Activated T-cell treated with anti-CD3 and anti-CD28 coated beads, Interleukin-2, amount 50 U/mL, for 4 hours (primary cell): ENCODE measurements around the gene KIAA1217. TPM values are rescaled to one million over a fixed set of nuclear protein-coding genes. Genes with fewer than 3 reads are reported as not detected.

ENCODE experiments used
- ATAC-seq, 2 donors: fragments of 200-7000 bp; cut with Tn5 transposase; one replicate each; pipeline ENCODE4 v1.10.0; 2021
- DNase-seq: peaks from one replicate; pipeline ENCODE4 v3.0.0-alpha.2; 2020
- H3K27me3 Mint-ChIP-seq: one replicate; pipeline ENCODE4 v1.8.0; 2021; ENCODE audit warnings: low read depth, mixed read lengths
- H3K36me3 Mint-ChIP-seq: one replicate; pipeline ENCODE4 v1.8.0; 2022; ENCODE audit warnings: mixed read lengths; ENCODE audit not compliant: insufficient read depth
- H3K4me1 Mint-ChIP-seq: one replicate; pipeline ENCODE4 v1.8.0; 2021; ENCODE audit warnings: low read depth, mixed read lengths
- H3K4me3 Mint-ChIP-seq: one replicate; pipeline ENCODE4 v1.8.0; 2021; ENCODE audit warnings: mild to moderate bottlenecking, moderate library complexity, mixed read lengths
- H3K9me3 Mint-ChIP-seq: one replicate; pipeline ENCODE4 v1.8.0; 2021; ENCODE audit warnings: mixed read lengths
- total RNA-seq, 3 donors: library from RNA; stranded (reverse); gene quantifications; one replicate each; pipeline ENCODE4 v1.2.1, GENCODE V29; 2021

KIAA1217 gene
- total RNA-seq, 3 donors from 2014 or later: 0.20 to 0.87 (median 0.50) TPM

- DNase-seq: no peak
- H3K9me3 Mint-ChIP-seq: no peaks in the 10 kb centered on the region
- H3K36me3 Mint-ChIP-seq: no peaks in the 10 kb centered on the region
- H3K4me1 Mint-ChIP-seq: no peaks in the 10 kb centered on the region
- peaks cover 9% of the 10 kb centered on the region for H3K27me3 Mint-ChIP-seq
- ATAC-seq: no peak
- no peak overlapping the region for H3K4me3 Mint-ChIP-seq
Measured at GRCh38 chr10:24202181-24202570, 6.8 kb upstream of the KIAA1217 start.

DNA sequence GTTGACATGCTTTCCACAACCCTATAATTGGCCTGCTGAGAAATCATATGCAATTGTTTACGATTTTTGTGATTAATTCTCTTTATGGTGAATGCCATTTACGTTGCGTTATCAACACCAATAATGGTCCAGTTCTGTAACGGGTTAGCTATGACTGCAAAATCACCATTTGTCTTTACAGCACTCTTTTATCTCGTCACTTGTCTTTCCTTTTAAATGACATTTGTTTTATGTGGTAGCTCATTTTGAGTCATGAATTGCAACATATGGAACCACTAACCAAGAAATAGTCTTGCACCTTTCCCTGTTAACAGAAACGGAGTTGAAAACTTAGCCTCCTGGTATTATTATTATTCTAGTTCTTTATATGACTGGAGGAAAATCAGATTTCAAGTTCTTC is 3.1 kb upstream of the KIAA1217 start:
- no peaks in the 10 kb centered on the region for H3K36me3 Mint-ChIP-seq
- no peak for ATAC-seq
- peaks cover 21% of the 10 kb centered on the region for H3K4me1 Mint-ChIP-seq
- H3K4me3 Mint-ChIP-seq: no peak overlapping the region
- peaks cover 29% of the 10 kb centered on the region for H3K27me3 Mint-ChIP-seq
- no peak for DNase-seq
- no peaks in the 10 kb centered on the region for H3K9me3 Mint-ChIP-seq

DNA sequence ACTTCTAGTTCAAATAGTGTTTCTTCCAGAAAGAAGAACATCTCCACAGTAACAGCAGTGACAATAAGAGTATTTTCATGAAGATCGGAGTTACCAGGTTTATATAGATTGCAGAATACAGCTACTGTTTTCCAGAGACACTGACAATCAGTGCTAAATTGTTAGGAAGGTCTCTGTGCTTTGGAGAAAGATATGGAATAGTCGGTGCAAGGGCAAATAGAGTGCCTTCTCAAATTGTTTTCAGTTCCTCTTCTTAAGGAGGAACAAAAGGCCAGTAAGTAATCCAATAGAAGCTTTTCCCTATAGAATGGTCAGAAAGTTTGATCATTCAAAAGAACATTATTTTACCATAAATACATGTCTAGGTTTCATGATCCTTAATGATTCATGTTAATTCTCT is 2.6 kb upstream of the KIAA1217 start:
- H3K27me3 Mint-ChIP-seq: peaks cover 29% of the 10 kb centered on the region
- peaks cover 21% of the 10 kb centered on the region for H3K4me1 Mint-ChIP-seq
- no peaks in the 10 kb centered on the region for H3K9me3 Mint-ChIP-seq
- ATAC-seq (no peak), DNase-seq (no peak)
- no peaks in the 10 kb centered on the region for H3K36me3 Mint-ChIP-seq
- H3K4me3 Mint-ChIP-seq: no peak overlapping the region

- H3K4me1 Mint-ChIP-seq: peaks cover 21% of the 10 kb centered on the region
- no peak overlapping the region for H3K4me3 Mint-ChIP-seq
- H3K36me3 Mint-ChIP-seq: no peaks in the 10 kb centered on the region
- no peak for ATAC-seq
- peaks cover 29% of the 10 kb centered on the region for H3K27me3 Mint-ChIP-seq
- H3K9me3 Mint-ChIP-seq: no peaks in the 10 kb centered on the region
- no peak for DNase-seq
Measured at GRCh38 chr10:24206926-24207325, 2.0 kb upstream of the KIAA1217 start.

GRCh38 chr10:24207341-24207740 is 1.6 kb upstream of the KIAA1217 start:
- Mint-ChIP-seq H3K36me3 (no peaks in the 10 kb centered on the region), H3K4me3 (no peak overlapping the region), H3K4me1 (peaks cover 21% of the 10 kb centered on the region), H3K27me3 (peaks cover 29% of the 10 kb centered on the region), H3K9me3 (no peaks in the 10 kb centered on the region)
- ATAC-seq: no peak
- DNase-seq: no peak

GRCh38 chr10:24207781-24208611 is 942 bp upstream of the KIAA1217 start:
- peaks cover 27% of the 10 kb centered on the region for H3K27me3 Mint-ChIP-seq
- ATAC-seq (no peak), DNase-seq (no peak)
- H3K36me3 Mint-ChIP-seq: no peaks in the 10 kb centered on the region
- H3K4me3 Mint-ChIP-seq: peak overlapping the region; percentile 17
- peaks cover 21% of the 10 kb centered on the region for H3K4me1 Mint-ChIP-seq
- H3K9me3 Mint-ChIP-seq: no peaks in the 10 kb centered on the region

GRCh38 chr10:24209432-24209771 is 464 bp downstream of the KIAA1217 start:
- H3K36me3 Mint-ChIP-seq: no peaks in the 10 kb centered on the region
- peaks cover 27% of the 10 kb centered on the region for H3K27me3 Mint-ChIP-seq
- H3K9me3 Mint-ChIP-seq: no peaks in the 10 kb centered on the region
- H3K4me3 Mint-ChIP-seq: peak overlapping the region; percentile 67
- H3K4me1 Mint-ChIP-seq: peaks cover 21% of the 10 kb centered on the region
- ATAC-seq: peak; percentile 59 to 72
- DNase-seq: no peak

DNA sequence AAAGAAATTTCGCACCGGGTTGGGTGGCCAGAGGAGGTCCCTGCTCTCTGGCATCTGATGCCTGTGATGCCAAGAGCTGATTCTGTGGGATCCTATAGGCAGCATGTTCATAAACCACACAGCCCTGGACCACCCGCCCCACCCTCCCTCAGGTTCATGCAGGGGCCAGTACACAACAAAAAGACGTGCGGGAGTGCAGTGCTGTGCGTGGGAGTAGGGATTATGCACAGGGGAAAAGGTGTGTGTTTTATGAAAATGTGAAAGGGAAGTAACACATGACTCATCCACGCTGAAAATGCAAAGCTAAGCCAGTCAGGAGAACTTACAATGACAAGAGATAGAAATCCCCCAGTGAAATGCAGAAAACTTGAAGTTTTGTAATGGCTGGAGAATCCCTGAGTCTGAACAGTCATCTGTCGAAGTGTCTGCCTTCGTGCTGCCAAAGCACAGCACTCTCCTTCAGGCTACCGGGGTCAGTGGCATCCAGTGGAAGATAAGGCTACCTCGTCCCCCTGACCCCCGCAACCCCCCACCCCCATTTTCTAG is 1.1 kb downstream of the KIAA1217 start:
- no peak for DNase-seq
- Mint-ChIP-seq H3K9me3 (no peaks in the 10 kb centered on the region), H3K36me3 (no peaks in the 10 kb centered on the region), H3K4me3 (no peak overlapping the region), H3K27me3 (peaks cover 27% of the 10 kb centered on the region), H3K4me1 (peaks cover 21% of the 10 kb centered on the region)
- ATAC-seq: peak; percentile 77 to 78

DNA sequence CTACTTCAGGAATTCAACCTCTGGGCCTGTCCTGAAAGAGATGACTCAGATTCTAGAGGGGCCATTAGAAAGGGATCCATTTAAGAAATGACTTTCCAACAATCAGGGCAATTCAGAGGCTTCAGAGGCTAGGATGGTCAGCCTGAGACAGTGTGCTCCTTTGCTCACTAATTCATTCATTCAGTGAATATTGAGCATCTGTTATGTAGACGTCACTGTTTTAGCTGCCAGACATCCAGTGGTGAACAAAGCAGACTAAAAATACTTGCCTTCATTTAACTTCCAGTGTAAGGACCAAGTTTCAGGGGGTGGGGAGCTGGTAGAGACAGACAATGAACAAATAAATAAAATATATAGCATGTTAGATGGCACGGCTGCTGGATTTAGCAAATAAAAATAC is 1.6 kb downstream of the KIAA1217 start:
- H3K4me1 Mint-ChIP-seq: peaks cover 21% of the 10 kb centered on the region
- no peaks in the 10 kb centered on the region for H3K9me3 Mint-ChIP-seq
- H3K4me3 Mint-ChIP-seq: no peak overlapping the region
- ATAC-seq (no peak), DNase-seq (no peak)
- no peaks in the 10 kb centered on the region for H3K36me3 Mint-ChIP-seq
- peaks cover 27% of the 10 kb centered on the region for H3K27me3 Mint-ChIP-seq

DNA sequence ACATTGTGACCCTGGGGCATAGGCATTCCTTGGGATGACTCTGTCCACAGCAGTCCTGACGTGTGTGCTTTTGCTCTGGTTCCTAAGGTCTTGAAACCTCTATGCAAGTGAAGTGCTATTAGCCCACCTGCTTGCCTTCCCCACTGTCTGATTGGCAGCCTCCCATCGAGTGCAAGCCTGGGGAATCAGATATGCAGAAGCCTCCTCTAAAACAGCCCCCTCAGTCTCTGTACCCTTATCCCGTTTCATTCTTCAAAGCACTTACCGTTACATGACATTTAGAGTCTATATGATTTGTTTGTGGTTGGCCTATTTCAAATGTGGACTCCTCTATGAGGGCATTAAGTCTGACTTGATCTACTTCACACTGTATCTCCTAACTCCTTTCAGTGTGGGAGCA is 4.3 kb downstream of the KIAA1217 start:
- Mint-ChIP-seq H3K4me3 (no peak overlapping the region), H3K4me1 (peaks cover 18% of the 10 kb centered on the region), H3K9me3 (no peaks in the 10 kb centered on the region), H3K36me3 (no peaks in the 10 kb centered on the region), H3K27me3 (peaks cover 16% of the 10 kb centered on the region)
- DNase-seq (no peak), ATAC-seq (no peak)

- ATAC-seq (no peak), DNase-seq (no peak)
- no peaks in the 10 kb centered on the region for H3K36me3 Mint-ChIP-seq
- H3K4me3 Mint-ChIP-seq: no peak overlapping the region
- H3K9me3 Mint-ChIP-seq: no peaks in the 10 kb centered on the region
- H3K27me3 Mint-ChIP-seq: peaks cover 11% of the 10 kb centered on the region
- peaks cover 14% of the 10 kb centered on the region for H3K4me1 Mint-ChIP-seq
Measured at GRCh38 chr10:24213881-24214280, 4.9 kb downstream of the KIAA1217 start.

- DNase-seq (no peak), ATAC-seq (no peak)
- Mint-ChIP-seq H3K9me3 (no peaks in the 10 kb centered on the region), H3K4me1 (peaks cover 7% of the 10 kb centered on the region), H3K4me3 (no peak overlapping the region), H3K36me3 (no peaks in the 10 kb centered on the region), H3K27me3 (peaks cover 4% of the 10 kb centered on the region)
Measured at GRCh38 chr10:24214762-24215161, 5.8 kb downstream of the KIAA1217 start.

- Mint-ChIP-seq H3K36me3 (no peaks in the 10 kb centered on the region), H3K4me3 (no peak overlapping the region), H3K4me1 (peaks cover 2% of the 10 kb centered on the region), H3K9me3 (no peaks in the 10 kb centered on the region), H3K27me3 (peaks cover under 1% of the 10 kb centered on the region)
- DNase-seq (no peak), ATAC-seq (no peak)
Measured at GRCh38 chr10:24215196-24215595, 6.3 kb downstream of the KIAA1217 start.

DNA sequence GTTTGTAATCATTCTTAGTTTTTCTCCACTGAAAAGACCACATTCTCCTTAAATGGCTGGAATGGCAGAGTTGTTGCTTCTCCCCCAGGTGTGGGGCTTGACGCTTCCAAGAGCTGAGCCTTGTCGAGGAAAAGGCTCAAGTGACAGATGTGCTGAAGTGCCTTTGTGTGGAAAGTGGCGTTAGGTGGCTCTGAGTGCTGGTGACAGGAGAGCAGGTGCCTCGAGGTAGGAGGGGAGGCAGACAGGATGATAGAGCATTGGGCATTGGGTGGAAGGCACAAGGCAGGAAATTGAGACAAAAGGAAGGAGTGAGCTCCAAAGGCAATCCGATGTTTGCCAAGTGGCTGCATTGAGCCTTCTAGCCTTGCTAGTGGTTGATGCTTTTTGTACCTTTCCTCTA is 6.7 kb downstream of the KIAA1217 start:
- Mint-ChIP-seq H3K9me3 (no peaks in the 10 kb centered on the region), H3K4me1 (peaks cover under 1% of the 10 kb centered on the region), H3K36me3 (no peaks in the 10 kb centered on the region), H3K4me3 (no peak overlapping the region), H3K27me3 (no peaks in the 10 kb centered on the region)
- ATAC-seq (no peak), DNase-seq (no peak)

GRCh38 chr10:24219963-24220362 is 11.0 kb downstream of the KIAA1217 start:
- Mint-ChIP-seq H3K4me1 (no peaks in the 10 kb centered on the region), H3K36me3 (no peaks in the 10 kb centered on the region), H3K9me3 (no peaks in the 10 kb centered on the region), H3K4me3 (no peak overlapping the region), H3K27me3 (no peaks in the 10 kb centered on the region)
- no peak for DNase-seq
- ATAC-seq: no peak
